ENCODE results near the gene LRP2. TPM values are rescaled to one million over a fixed set of nuclear protein-coding genes. Genes with fewer than 3 reads are reported as not detected.

Gene LRP2
- total and polyA plus RNA-seq, 4 donors = 0.19 to 5.7 (median 0.40) TPM

DNA sequence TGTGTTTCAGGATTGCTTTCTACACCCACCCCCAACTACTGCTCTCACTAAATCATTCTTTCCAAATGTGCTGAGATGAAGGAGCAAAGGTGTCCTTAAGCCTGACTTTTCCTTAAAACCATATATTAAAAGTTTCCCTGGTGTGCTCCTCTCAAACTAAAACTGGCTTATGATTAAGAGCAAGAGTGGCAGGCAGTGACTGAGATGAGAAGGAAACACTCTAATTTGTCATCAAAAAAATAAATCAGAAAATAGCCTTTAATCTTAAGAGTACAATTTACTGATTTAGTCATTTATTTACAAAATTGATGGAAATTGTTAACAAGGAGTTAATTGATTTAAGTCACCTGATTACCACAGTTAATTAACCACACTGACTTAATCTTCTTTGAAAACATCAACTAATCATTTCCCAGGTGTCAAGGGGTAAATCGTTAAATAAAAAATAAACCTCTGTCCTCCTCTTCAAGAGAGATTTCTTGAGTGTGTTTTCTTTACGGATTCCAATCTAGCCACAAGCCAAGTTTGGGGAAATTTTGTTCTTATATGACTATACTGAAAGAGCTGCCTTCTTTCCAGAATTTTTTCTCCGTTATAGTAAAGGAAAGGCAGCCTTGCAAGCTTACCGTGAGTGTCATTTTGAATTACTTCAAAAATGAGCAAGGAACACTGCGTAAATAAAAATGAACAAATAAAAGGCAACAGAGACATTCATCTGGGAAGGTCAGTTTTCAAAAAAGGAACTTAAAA, 17.4 kb downstream of the LRP2 start:
- no peak overlapping the region for H3K27ac ChIP-seq (ENCODE audit: low read depth in 1 of 2, low read length in 2 of 2)
- 78% methylated on average over 5 of the region's 5 CpGs for WGBS
- DNase-seq (ENCODE audit: low spot score) = no peak
- no peaks in the 10 kb centered on the region for H3K36me3 ChIP-seq (ENCODE audit: control insufficient read depth in 4 of 4, insufficient read depth in 3 of 4, low read depth in 1 of 4, low read length in 3 of 4)
- H3K27me3 ChIP-seq (ENCODE audit: control insufficient read depth in 4 of 4, insufficient read depth in 4 of 4, low read length in 3 of 4) = no peaks in the 10 kb centered on the region
- TF ChIP-seq, protein P1, sequence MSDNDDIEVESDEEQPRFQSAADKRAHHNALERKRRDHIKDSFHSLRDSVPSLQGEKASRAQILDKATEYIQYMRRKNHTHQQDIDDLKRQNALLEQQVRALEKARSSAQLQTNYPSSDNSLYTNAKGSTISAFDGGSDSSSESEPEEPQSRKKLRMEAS (IDR thresholded peaks at IDR 0.05) = no peak
- TF ChIP-seq HNF4A (conservative IDR thresholded peaks at IDR 0.05) = no peak
- TF ChIP-seq HNF4G (IDR thresholded peaks at IDR 0.05) = no peak
- TF ChIP-seq TAF1 (conservative IDR thresholded peaks at IDR 0.05) = no peak
- TF ChIP-seq, protein P2, sequence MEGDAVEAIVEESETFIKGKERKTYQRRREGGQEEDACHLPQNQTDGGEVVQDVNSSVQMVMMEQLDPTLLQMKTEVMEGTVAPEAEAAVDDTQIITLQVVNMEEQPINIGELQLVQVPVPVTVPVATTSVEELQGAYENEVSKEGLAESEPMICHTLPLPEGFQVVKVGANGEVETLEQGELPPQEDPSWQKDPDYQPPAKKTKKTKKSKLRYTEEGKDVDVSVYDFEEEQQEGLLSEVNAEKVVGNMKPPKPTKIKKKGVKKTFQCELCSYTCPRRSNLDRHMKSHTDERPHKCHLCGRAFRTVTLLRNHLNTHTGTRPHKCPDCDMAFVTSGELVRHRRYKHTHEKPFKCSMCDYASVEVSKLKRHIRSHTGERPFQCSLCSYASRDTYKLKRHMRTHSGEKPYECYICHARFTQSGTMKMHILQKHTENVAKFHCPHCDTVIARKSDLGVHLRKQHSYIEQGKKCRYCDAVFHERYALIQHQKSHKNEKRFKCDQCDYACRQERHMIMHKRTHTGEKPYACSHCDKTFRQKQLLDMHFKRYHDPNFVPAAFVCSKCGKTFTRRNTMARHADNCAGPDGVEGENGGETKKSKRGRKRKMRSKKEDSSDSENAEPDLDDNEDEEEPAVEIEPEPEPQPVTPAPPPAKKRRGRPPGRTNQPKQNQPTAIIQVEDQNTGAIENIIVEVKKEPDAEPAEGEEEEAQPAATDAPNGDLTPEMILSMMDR (IDR thresholded peaks at IDR 0.05; ENCODE audit: low read depth, low read length, missing input control) = no peak
- TF ChIP-seq NR2F2 (IDR thresholded peaks at IDR 0.05) = no peak
- no peak for TF ChIP-seq REST (IDR thresholded peaks at IDR 0.05)
- TF ChIP-seq FOXA2 (IDR thresholded peaks at IDR 0.05) = no peak
- TF ChIP-seq SP1 (IDR thresholded peaks at IDR 0.05) = no peak
- H3K4me1 ChIP-seq (ENCODE audit: control insufficient read depth in 4 of 4, insufficient read depth in 4 of 4, low read length in 3 of 4) = no peaks in the 10 kb centered on the region
- H3K9ac ChIP-seq (ENCODE audit: low read depth in 1 of 2, low read length in 2 of 2) = no peak overlapping the region
- no peaks in the 10 kb centered on the region for H3K9me3 ChIP-seq (ENCODE audit: control insufficient read depth in 4 of 4, low read length in 3 of 4)
- H3K4me3 ChIP-seq (ENCODE audit: low read depth in 1 of 3, low read length in 3 of 3) = no peak overlapping the region

- no peak for DNase-seq (ENCODE audit: low spot score)
- TF ChIP-seq RXRA (IDR thresholded peaks at IDR 0.05) (no peak), HNF4G (IDR thresholded peaks at IDR 0.05) (no peak), SP1 (IDR thresholded peaks at IDR 0.05) (no peak), JUND (IDR thresholded peaks at IDR 0.05) (no peak), RAD21 (IDR thresholded peaks at IDR 0.05) (no peak), GABPA (IDR thresholded peaks at IDR 0.05 in 1 of 2, conservative IDR thresholded peaks at IDR 0.05 in 1 of 2) (no peak), TAF1 (conservative IDR thresholded peaks at IDR 0.05) (no peak), ZBTB33 (IDR thresholded peaks at IDR 0.05) (no peak), NR2F2 (IDR thresholded peaks at IDR 0.05) (no peak), YY1 (IDR thresholded peaks at IDR 0.05) (no peak), FOXA2 (IDR thresholded peaks at IDR 0.05) (no peak), EGR1 (IDR thresholded peaks at IDR 0.05; ENCODE audit: low read depth in 2 of 2) (no peak)
- TF ChIP-seq, protein P3, sequence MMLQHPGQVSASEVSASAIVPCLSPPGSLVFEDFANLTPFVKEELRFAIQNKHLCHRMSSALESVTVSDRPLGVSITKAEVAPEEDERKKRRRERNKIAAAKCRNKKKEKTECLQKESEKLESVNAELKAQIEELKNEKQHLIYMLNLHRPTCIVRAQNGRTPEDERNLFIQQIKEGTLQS (IDR thresholded peaks at IDR 0.05) = no peak
- TF ChIP-seq, protein P2 (IDR thresholded peaks at IDR 0.05; ENCODE audit: low read depth, low read length, missing input control) = no peak
- TF ChIP-seq, protein P1 (IDR thresholded peaks at IDR 0.05) = no peak
- H3K9me3 ChIP-seq (ENCODE audit: control insufficient read depth in 4 of 4, low read length in 3 of 4) = no peaks in the 10 kb centered on the region
- H3K36me3 ChIP-seq (ENCODE audit: control insufficient read depth in 4 of 4, insufficient read depth in 3 of 4, low read depth in 1 of 4, low read length in 3 of 4) = no peaks in the 10 kb centered on the region
- no peak overlapping the region for H3K4me3 ChIP-seq (ENCODE audit: low read depth in 1 of 3, low read length in 3 of 3)
- H3K27ac ChIP-seq (ENCODE audit: low read depth in 1 of 2, low read length in 2 of 2) = no peak overlapping the region
- no peak overlapping the region for H3K9ac ChIP-seq (ENCODE audit: low read depth in 1 of 2, low read length in 2 of 2)
- H3K4me1 ChIP-seq (ENCODE audit: control insufficient read depth in 4 of 4, insufficient read depth in 4 of 4, low read length in 3 of 4) = no peaks in the 10 kb centered on the region
- H3K27me3 ChIP-seq (ENCODE audit: control insufficient read depth in 4 of 4, insufficient read depth in 4 of 4, low read length in 3 of 4) = no peaks in the 10 kb centered on the region
These were observed 19.1 kb downstream of the LRP2 start for GRCh38 chr2:169343202-169343601.

Data from liver (tissue), 9 donors.